ENCODE measurements around the gene BAHCC1. TPM values are rescaled to one million over a fixed set of nuclear protein-coding genes. Genes with fewer than 3 reads are reported as not detected.

Gene BAHCC1
- total and polyA plus RNA-seq, 2 donors (not counting 3 experiments of a cell fraction or from before 2014, with no cell fraction given) = 4.7 to 11.6 TPM

GRCh38 chr17:81406117-81406953 lies 11.1 kb downstream of the BAHCC1 start:
- intact Hi-C loops (cut with micrococcal nuclease) = no loop called here
- dilution Hi-C loops (cut with MboI; ENCODE audit: extremely low pct_ligation_motif_present, low sequenced_read_pairs) = no loop called here
- no peaks in the 10 kb centered on the region for H3K9me3 ChIP-seq (replicated peaks; ENCODE audit: control insufficient read depth, insufficient read depth, low read length)
- no peak for FAIRE-seq
- H2AFZ ChIP-seq (ENCODE audit: low read depth, low read length) = no peak overlapping the region
- no peaks in the 10 kb centered on the region for H4K20me1 ChIP-seq (replicated peaks; ENCODE audit: control insufficient read depth, extremely low read depth, insufficient read depth, low read length)
- no peak for TF ChIP-seq POLR2A (IDR thresholded peaks at IDR 0.05; ENCODE audit: low read depth, low read length)
- TF ChIP-seq GATA2 (IDR thresholded peaks at IDR 0.05; ENCODE audit: insufficient read depth, insufficient read length, low read depth, low read length) = no peak
- TF ChIP-seq JUN (IDR thresholded peaks at IDR 0.05; ENCODE audit: borderline replicate concordance, insufficient read depth, insufficient read length, low read depth) = no peak
- TF ChIP-seq FOS (IDR thresholded peaks at IDR 0.05; ENCODE audit: borderline replicate concordance, insufficient read depth, low read length) = no peak
- no peak for TF ChIP-seq POLR2AphosphoS5 (IDR thresholded peaks at IDR 0.05; ENCODE audit: insufficient read depth, low read depth, low read length)
- no peak for TF ChIP-seq MYC (IDR thresholded peaks at IDR 0.05; ENCODE audit: low read depth, low read length)
- TF ChIP-seq CTCF (IDR thresholded peaks at IDR 0.05; ENCODE audit: extremely low read depth in 1 of 2, insufficient read depth in 1 of 2, low read depth in 1 of 2, low read length in 2 of 2) = no peak
- TF ChIP-seq MAX (IDR thresholded peaks at IDR 0.05; ENCODE audit: insufficient read depth, insufficient read length) = no peak
- TF ChIP-seq EZH2 (IDR thresholded peaks at IDR 0.05; ENCODE audit: borderline replicate concordance, low read depth, low read length, severe bottlenecking) = no peak
- CTCF ChIA-PET = interaction anchor here (1.3 to 1.4 kb wide), 2 partner anchors 11 to 78 kb away, joined by 4 to 8 read pairs; partner anchors contain the start of gene BAHCC1
- H3K9ac ChIP-seq (replicated peaks; ENCODE audit: extremely low read depth, insufficient read depth, low read length) = no peak overlapping the region
- POLR2A ChIA-PET = no interaction called here
- no peak for DNase-seq (ENCODE audit: low read depth, low spot score)
- no TSS peak for BruUV-seq (replicated peaks)
- no peaks in the 10 kb centered on the region for H3K9me1 ChIP-seq (replicated peaks; ENCODE audit: control insufficient read depth, extremely low read depth, insufficient read depth, low read length)
- H3K79me2 ChIP-seq (ENCODE audit: control insufficient read depth, insufficient read depth, low read length) = peaks cover 5% of the 10 kb centered on the region
- peaks cover 5% of the 10 kb centered on the region for H3K4me1 ChIP-seq (ENCODE audit: control insufficient read depth, extremely low read depth, insufficient read depth, low read length)
- H3K4me2 ChIP-seq (ENCODE audit: insufficient read depth, low read length) = no peak overlapping the region
- no peaks in the 10 kb centered on the region for H3K36me3 ChIP-seq (ENCODE audit: control insufficient read depth in 2 of 2, extremely low read depth in 1 of 2, insufficient read depth in 2 of 2, low read length in 2 of 2)
- H3K27ac ChIP-seq (ENCODE audit: insufficient read depth, low read depth, low read length) = no peak overlapping the region
- H3K4me3 ChIP-seq (replicated peaks in 1 of 3; ENCODE audit: insufficient read depth in 1 of 3, low read depth in 1 of 3, low read length in 3 of 3) = no peak overlapping the region
- no peaks in the 10 kb centered on the region for H3K27me3 ChIP-seq (ENCODE audit: control insufficient read depth in 2 of 2, insufficient read depth in 2 of 2, low read length in 2 of 2)

All from endothelial cell of umbilical vein (primary cell).